Epithelial cell of proximal tubule (primary cell): ENCODE data around the gene GPR32. TPM values are rescaled to one million over a fixed set of nuclear protein-coding genes. Genes with fewer than 3 reads are reported as not detected.

ENCODE experiments used
- DNase-seq: peaks from one replicate; pipeline ENCODE4 v3.0.0-alpha.2; 2011; ENCODE audit warnings: low read depth
- H3K4me3 ChIP-seq: 2 replicates; pipeline ENCODE4 v1.5.1; 2011; ENCODE audit warnings: low read depth, mild to moderate bottlenecking, low read length
- CTCF ChIP-seq: conservative IDR thresholded peaks from 2 replicates; pipeline ENCODE4 v1.5.1; 2012; ENCODE audit warnings: low read depth, mild to moderate bottlenecking, low read length
- total RNA-seq: library from RNA; depleted of rRNA; stranded (reverse); fragments of >200 nt; gene quantifications from 2 replicates; pipeline ENCODE4 v1.2.3, GENCODE V29; 2015

The GPR32 gene
- total RNA-seq, 1 donor from 2014 or later: not detected

- TF ChIP-seq CTCF: no peak
- no peak overlapping the region for H3K4me3 ChIP-seq
- no peak for DNase-seq
These were observed 20.7 kb downstream of the GPR32 start for GRCh38 chr19:50790922-50791467.

- no peak for DNase-seq
- no peak for TF ChIP-seq CTCF
- no peak overlapping the region for H3K4me3 ChIP-seq
These were observed 21.5 kb downstream of the GPR32 start for GRCh38 chr19:50791594-50792271.

- no peak for DNase-seq
- H3K4me3 ChIP-seq: no peak overlapping the region
- TF ChIP-seq CTCF: no peak
These were observed 22.3 kb downstream of the GPR32 start for GRCh38 chr19:50792272-50793250.

GRCh38 chr19:50793558-50794065 lies 23.3 kb downstream of the GPR32 start:
- H3K4me3 ChIP-seq: no peak overlapping the region
- no peak for DNase-seq
- TF ChIP-seq CTCF: no peak

GRCh38 chr19:50794074-50794875 lies 24.0 kb downstream of the GPR32 start:
- DNase-seq: no peak
- H3K4me3 ChIP-seq: no peak overlapping the region
- peak; percentile 24 for TF ChIP-seq CTCF
